ENCODE results near the gene BCKDHB.

The BCKDHB gene

DNA sequence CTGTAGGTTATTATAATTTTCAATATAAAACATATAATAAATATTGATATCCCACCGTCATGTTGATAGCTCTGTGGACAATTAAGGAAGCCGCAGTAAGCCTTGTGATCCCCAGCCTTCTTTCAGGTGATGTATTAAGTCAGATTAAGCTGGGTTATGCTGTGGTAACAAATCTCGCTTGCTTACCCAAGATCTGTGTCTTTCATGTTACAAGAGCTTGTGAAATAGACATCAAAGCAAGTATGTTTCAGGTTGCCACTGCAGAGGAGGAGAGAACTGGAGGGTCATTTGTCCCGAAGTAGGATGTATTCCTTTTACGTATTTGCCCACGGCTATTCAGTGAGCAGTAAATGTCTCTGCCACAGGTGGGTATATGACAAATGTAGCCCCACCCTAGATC lies 17.8 kb upstream of the BCKDHB start:
- no peak overlapping the region for H3K4me3 ChIP-seq (replicated peaks; ENCODE audit: insufficient read depth, low read length)
- peaks cover 2% of the 10 kb centered on the region for H3K27me3 ChIP-seq (ENCODE audit: insufficient read depth, poor library complexity, severe bottlenecking)
- TF ChIP-seq SPI1 (IDR thresholded peaks at IDR 0.05; ENCODE audit: borderline replicate concordance, low read depth) (no peak), GABPA (IDR thresholded peaks at IDR 0.05; ENCODE audit: low read depth) (no peak), POLR2AphosphoS5 (IDR thresholded peaks at IDR 0.05; ENCODE audit: low read depth) (no peak)
- TF ChIP-seq, protein P1, sequence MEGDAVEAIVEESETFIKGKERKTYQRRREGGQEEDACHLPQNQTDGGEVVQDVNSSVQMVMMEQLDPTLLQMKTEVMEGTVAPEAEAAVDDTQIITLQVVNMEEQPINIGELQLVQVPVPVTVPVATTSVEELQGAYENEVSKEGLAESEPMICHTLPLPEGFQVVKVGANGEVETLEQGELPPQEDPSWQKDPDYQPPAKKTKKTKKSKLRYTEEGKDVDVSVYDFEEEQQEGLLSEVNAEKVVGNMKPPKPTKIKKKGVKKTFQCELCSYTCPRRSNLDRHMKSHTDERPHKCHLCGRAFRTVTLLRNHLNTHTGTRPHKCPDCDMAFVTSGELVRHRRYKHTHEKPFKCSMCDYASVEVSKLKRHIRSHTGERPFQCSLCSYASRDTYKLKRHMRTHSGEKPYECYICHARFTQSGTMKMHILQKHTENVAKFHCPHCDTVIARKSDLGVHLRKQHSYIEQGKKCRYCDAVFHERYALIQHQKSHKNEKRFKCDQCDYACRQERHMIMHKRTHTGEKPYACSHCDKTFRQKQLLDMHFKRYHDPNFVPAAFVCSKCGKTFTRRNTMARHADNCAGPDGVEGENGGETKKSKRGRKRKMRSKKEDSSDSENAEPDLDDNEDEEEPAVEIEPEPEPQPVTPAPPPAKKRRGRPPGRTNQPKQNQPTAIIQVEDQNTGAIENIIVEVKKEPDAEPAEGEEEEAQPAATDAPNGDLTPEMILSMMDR (IDR thresholded peaks at IDR 0.05; ENCODE audit: insufficient read depth, low read length) = no peak
- TF ChIP-seq, protein P2, sequence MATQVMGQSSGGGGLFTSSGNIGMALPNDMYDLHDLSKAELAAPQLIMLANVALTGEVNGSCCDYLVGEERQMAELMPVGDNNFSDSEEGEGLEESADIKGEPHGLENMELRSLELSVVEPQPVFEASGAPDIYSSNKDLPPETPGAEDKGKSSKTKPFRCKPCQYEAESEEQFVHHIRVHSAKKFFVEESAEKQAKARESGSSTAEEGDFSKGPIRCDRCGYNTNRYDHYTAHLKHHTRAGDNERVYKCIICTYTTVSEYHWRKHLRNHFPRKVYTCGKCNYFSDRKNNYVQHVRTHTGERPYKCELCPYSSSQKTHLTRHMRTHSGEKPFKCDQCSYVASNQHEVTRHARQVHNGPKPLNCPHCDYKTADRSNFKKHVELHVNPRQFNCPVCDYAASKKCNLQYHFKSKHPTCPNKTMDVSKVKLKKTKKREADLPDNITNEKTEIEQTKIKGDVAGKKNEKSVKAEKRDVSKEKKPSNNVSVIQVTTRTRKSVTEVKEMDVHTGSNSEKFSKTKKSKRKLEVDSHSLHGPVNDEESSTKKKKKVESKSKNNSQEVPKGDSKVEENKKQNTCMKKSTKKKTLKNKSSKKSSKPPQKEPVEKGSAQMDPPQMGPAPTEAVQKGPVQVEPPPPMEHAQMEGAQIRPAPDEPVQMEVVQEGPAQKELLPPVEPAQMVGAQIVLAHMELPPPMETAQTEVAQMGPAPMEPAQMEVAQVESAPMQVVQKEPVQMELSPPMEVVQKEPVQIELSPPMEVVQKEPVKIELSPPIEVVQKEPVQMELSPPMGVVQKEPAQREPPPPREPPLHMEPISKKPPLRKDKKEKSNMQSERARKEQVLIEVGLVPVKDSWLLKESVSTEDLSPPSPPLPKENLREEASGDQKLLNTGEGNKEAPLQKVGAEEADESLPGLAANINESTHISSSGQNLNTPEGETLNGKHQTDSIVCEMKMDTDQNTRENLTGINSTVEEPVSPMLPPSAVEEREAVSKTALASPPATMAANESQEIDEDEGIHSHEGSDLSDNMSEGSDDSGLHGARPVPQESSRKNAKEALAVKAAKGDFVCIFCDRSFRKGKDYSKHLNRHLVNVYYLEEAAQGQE (IDR thresholded peaks at IDR 0.05; ENCODE audit: insufficient replicate concordance, low read depth) = no peak
- no peak overlapping the region for H3K27ac ChIP-seq (replicated peaks)
- DNase-seq (ENCODE audit: low read depth in 1 of 2, low spot score in 1 of 2) = no peak

DNA sequence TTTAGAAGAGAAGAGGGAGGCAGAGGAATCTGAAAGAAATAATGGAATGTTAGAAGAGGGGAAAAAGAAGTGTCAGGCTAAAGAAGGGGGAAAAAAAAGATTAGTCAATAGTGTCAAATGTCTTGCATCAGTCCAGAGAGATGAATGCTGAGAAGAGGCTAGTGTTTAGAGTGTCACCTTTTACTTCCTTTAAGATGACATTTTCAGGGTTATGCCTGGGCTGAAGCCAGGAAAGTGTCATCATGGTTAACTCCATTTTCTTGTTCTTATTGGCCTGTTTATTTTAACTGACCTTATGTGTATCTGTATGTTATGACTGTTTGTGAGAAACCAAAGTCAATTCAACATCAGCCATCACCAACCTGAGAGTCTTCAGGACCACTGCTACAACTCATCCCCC lies 15.0 kb upstream of the BCKDHB start:
- no peak overlapping the region for H3K4me3 ChIP-seq (replicated peaks; ENCODE audit: insufficient read depth, low read length)
- TF ChIP-seq, protein P2 (IDR thresholded peaks at IDR 0.05; ENCODE audit: insufficient replicate concordance, low read depth) = no peak
- TF ChIP-seq POLR2AphosphoS5 (IDR thresholded peaks at IDR 0.05; ENCODE audit: low read depth) (no peak), SPI1 (IDR thresholded peaks at IDR 0.05; ENCODE audit: borderline replicate concordance, low read depth) (no peak), GABPA (IDR thresholded peaks at IDR 0.05; ENCODE audit: low read depth) (no peak)
- TF ChIP-seq, protein P1 (IDR thresholded peaks at IDR 0.05; ENCODE audit: insufficient read depth, low read length) = no peak
- H3K27me3 ChIP-seq (ENCODE audit: insufficient read depth, poor library complexity, severe bottlenecking) = peaks cover 2% of the 10 kb centered on the region
- no peak overlapping the region for H3K27ac ChIP-seq (replicated peaks)
- DNase-seq (ENCODE audit: low read depth in 1 of 2, low spot score in 1 of 2) = no peak

DNA sequence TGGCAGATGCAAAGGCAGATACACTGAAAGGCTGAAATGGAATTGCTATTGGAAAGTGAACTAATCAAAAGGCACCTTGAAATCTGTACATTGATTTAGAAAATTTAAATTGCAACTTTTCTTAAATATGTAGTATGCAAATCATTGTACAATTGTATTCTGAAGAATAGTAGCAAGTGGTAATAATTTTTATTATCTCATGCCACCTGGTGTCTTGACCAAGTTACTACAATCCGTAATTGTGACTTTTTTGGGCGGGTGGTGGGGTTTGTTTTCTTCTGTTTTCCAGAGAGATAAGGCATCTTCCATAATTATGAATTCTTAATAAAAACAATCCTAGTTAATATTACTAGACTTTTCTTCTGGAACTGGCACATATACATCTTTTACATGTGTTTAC lies 12.5 kb upstream of the BCKDHB start:
- no peak for DNase-seq (ENCODE audit: low read depth in 1 of 2, low spot score in 1 of 2)
- Histone ChIP-seq H3K27ac (replicated peaks) (no peak overlapping the region), H3K27me3 (ENCODE audit: insufficient read depth, poor library complexity, severe bottlenecking) (peaks cover 2% of the 10 kb centered on the region), H3K4me3 (replicated peaks; ENCODE audit: insufficient read depth, low read length) (no peak overlapping the region)
- TF ChIP-seq SPI1 (IDR thresholded peaks at IDR 0.05; ENCODE audit: borderline replicate concordance, low read depth) = no peak
- TF ChIP-seq, protein P1 (IDR thresholded peaks at IDR 0.05; ENCODE audit: insufficient read depth, low read length) = peak; percentile 12

DNA sequence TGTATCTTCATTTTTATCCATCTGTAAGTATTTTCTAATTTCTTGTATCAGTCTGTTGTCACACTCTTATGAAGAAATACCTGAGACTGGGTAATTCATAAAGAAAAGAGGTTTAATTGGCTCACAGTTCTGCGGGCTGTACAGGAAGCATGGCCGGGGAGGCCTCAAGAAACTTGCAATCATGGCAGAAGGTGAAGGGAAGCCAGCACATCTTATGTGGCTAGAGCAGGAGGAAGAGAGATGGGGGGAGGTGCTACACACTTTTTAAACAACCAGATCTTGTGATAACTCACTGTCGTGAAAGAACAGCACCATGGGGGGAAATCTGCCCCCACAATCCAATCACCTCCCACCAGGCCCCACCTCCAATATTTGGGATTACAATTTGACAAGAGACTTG lies 10.9 kb upstream of the BCKDHB start:
- H3K27ac ChIP-seq (replicated peaks) = no peak overlapping the region
- no peak overlapping the region for H3K4me3 ChIP-seq (replicated peaks; ENCODE audit: insufficient read depth, low read length)
- TF ChIP-seq SPI1 (IDR thresholded peaks at IDR 0.05; ENCODE audit: borderline replicate concordance, low read depth) (no peak), GABPA (IDR thresholded peaks at IDR 0.05; ENCODE audit: low read depth) (no peak), POLR2AphosphoS5 (IDR thresholded peaks at IDR 0.05; ENCODE audit: low read depth) (no peak)
- TF ChIP-seq, protein P1 (IDR thresholded peaks at IDR 0.05; ENCODE audit: insufficient read depth, low read length) = no peak
- TF ChIP-seq, protein P2 (IDR thresholded peaks at IDR 0.05; ENCODE audit: insufficient replicate concordance, low read depth) = no peak
- no peaks in the 10 kb centered on the region for H3K27me3 ChIP-seq (ENCODE audit: insufficient read depth, poor library complexity, severe bottlenecking)
- peak; percentile 26 to 38 for DNase-seq (ENCODE audit: low read depth in 1 of 2, low spot score in 1 of 2)

All from HL-60 (cell line).